Vagina (tissue), 2 donors: ENCODE results near the gene TTC13.

ENCODE experiments used
- POLR2A ChIP-seq, 2 donors: fragments of 450-650 bp; IDR thresholded peaks; one replicate each; pipeline ENCODE4 v1.6.1; 2017; ENCODE audit warnings: antibody characterized with exemption in 2 of 2, mild to moderate bottlenecking in 2 of 2, moderate library complexity in 2 of 2
- TF ChIP-seq, protein P1 (sequence below), 3 experiments: fragments of 450-650 bp in 2 of 3; fragments of 200-600 bp in 1 of 3; sonication (generic) in 1 of 3; IDR thresholded peaks; one replicate each; pipeline ENCODE4 v1.5.1; 2017 to 2019; ENCODE audit warnings: antibody characterized with exemption in 3 of 3, mild to moderate bottlenecking in 2 of 3, moderate library complexity in 2 of 3

DNA sequence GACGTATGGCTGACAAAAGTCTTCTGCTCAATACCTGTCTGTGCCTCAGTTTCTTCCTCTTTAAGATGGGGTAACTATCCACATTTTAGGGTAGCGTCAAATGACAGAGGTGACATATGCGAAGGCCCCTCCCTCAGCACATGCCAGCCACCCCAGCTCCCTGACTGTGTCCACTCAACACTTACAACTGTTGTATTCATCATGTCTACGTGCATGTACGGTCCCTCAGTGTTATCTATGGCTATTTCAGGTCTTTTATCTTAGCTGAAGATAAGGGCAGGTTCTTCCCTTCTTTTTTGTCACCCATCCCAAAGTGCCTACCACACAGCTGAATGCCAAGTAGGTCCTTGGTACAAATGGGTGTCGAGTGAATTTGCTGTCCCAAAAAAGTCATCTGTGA, 102.0 kb downstream of the TTC13 start:
- TF ChIP-seq, protein P1, sequence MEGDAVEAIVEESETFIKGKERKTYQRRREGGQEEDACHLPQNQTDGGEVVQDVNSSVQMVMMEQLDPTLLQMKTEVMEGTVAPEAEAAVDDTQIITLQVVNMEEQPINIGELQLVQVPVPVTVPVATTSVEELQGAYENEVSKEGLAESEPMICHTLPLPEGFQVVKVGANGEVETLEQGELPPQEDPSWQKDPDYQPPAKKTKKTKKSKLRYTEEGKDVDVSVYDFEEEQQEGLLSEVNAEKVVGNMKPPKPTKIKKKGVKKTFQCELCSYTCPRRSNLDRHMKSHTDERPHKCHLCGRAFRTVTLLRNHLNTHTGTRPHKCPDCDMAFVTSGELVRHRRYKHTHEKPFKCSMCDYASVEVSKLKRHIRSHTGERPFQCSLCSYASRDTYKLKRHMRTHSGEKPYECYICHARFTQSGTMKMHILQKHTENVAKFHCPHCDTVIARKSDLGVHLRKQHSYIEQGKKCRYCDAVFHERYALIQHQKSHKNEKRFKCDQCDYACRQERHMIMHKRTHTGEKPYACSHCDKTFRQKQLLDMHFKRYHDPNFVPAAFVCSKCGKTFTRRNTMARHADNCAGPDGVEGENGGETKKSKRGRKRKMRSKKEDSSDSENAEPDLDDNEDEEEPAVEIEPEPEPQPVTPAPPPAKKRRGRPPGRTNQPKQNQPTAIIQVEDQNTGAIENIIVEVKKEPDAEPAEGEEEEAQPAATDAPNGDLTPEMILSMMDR (IDR thresholded peaks at IDR 0.05): no peak
- TF ChIP-seq POLR2A (IDR thresholded peaks at IDR 0.05): no peak
